Body of pancreas (tissue), 4 donors: ENCODE results near the gene MYLK4. TPM values are rescaled to one million over a fixed set of nuclear protein-coding genes. Genes with fewer than 3 reads are reported as not detected.
A peak's percentile ranks its signal among the peaks of the same experiment; 100 is the strongest.
"Not testable (repeated sequence)": the region's sequence is repeated elsewhere in the genome, so short reads cannot be mapped to it uniquely, and the experiment has no call there.

ENCODE experiments used
- ATAC-seq: fragments of 150-250 bp; one replicate; pipeline ENCODE4 v1.9.1; 2016
- DNase-seq, 4 donors: peaks; one replicate each; pipeline ENCODE4 v3.0.0-alpha.2; 2019
- H3K27ac ChIP-seq, 4 donors: fragments of 200-600 bp; sonication (generic); 1 replicate in 3 of 4; 2 replicates in 1 of 4; pipeline versions ENCODE4 v1.5.1 to v1.6.1; 2016 to 2019; ENCODE audit warnings: mild to moderate bottlenecking in 1 of 4, mixed read lengths in 1 of 4, moderate library complexity in 1 of 4
- H3K27me3 ChIP-seq, 2 donors: fragments of 200-600 bp; sonication (generic); one replicate each; pipeline ENCODE4 v1.6.0; 2016; ENCODE audit warnings: mild to moderate bottlenecking in 1 of 2
- H3K36me3 ChIP-seq, 2 donors: fragments of 200-600 bp; sonication (generic); replicated peaks in 1 of 2; 2 replicates each; pipeline ENCODE4 v1.5.1; 2016; ENCODE audit warnings: low read depth in 2 of 2; ENCODE audit not compliant: insufficient read depth in 1 of 2
- H3K4me1 ChIP-seq: fragments of 200-600 bp; sonication (generic); one replicate; pipeline ENCODE4 v1.6.0; 2016
- H3K4me3 ChIP-seq, 2 donors: fragments of 200-600 bp; sonication (generic); 1 replicate in 1 of 2; 2 replicates in 1 of 2; pipeline ENCODE4 v1.5.1; 2016 to 2019
- H3K9me3 ChIP-seq, 3 donors: fragments of 200-600 bp; sonication (generic); 1 replicate in 2 of 3; 2 replicates in 1 of 3; pipeline ENCODE4 v1.5.1; 2016
- POLR2A ChIP-seq, 3 donors: fragments of 450-650 bp; IDR thresholded peaks; one replicate each; pipeline ENCODE4 v1.6.1; 2016; ENCODE audit warnings: antibody characterized with exemption in 3 of 3, mild to moderate bottlenecking in 2 of 3
- WGBS, 2 donors: methylation state at CpG; one replicate each; pipeline ENCODE4 v1.1.5; 2017; 5-methylcytosine and 5-hydroxymethylcytosine counted together
- intact Hi-C: fragments of 100-400 bp; cut with DNase I; formaldehyde crosslinking; loops from one replicate; pipeline ENCODE4 v1.15.1; 2023
- total RNA-seq, 2 donors: library from RNA; depleted of rRNA; stranded (reverse); fragments of >200 nt; gene quantifications; one replicate each; pipeline ENCODE4 v1.1.0, GENCODE V29; 2016
- TF ChIP-seq, protein P1 (sequence below), 7 experiments: fragments of 450-650 bp in 4 of 7; fragments of 200-600 bp in 3 of 7; sonication (generic) in 3 of 7; IDR thresholded peaks; one replicate each; pipeline ENCODE4 v1.5.1; 2016 to 2019; ENCODE audit warnings: antibody characterized with exemption in 7 of 7

The MYLK4 gene
- total RNA-seq, 2 donors from 2014 or later, result 0.26 to 0.33 TPM

DNA sequence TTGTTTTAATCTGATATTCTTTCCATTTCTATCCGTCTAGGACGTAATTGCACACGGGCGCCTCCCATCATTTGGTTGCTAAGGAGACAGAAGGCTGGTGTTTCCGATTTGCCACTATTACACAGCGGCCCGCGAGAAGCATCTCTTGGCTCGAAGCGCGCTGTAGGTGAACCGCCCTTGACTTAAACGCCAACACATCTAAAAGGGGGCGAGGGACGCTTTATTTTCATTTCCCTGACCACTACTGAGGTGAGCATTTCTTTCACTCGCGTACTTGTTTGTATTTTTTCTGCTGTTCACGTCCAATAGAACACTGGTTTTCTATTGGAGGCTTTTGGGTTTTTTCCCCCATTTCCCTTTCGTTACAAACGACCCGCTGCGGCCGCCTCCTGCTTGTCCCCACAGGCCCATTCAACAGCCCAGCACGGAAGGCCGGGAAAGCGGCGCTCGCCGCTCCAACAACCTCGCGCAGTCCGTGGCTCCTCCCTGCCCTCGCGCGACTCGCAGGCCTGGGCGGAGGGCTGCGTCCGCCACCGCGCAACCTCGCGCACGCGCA is 14.0 kb upstream of the MYLK4 start:
- Histone ChIP-seq H3K27me3 (no peaks in the 10 kb centered on the region), H3K9me3 (no peaks in the 10 kb centered on the region), H3K4me1 (peaks cover 26% of the 10 kb centered on the region), H3K27ac (peak overlapping the region; percentile 9 to 88 (median 77)), H3K36me3 (no peaks in the 10 kb centered on the region), H3K4me3 (peak overlapping the region in 1 of 2 donors; percentile 2)
- TF ChIP-seq, protein P1, sequence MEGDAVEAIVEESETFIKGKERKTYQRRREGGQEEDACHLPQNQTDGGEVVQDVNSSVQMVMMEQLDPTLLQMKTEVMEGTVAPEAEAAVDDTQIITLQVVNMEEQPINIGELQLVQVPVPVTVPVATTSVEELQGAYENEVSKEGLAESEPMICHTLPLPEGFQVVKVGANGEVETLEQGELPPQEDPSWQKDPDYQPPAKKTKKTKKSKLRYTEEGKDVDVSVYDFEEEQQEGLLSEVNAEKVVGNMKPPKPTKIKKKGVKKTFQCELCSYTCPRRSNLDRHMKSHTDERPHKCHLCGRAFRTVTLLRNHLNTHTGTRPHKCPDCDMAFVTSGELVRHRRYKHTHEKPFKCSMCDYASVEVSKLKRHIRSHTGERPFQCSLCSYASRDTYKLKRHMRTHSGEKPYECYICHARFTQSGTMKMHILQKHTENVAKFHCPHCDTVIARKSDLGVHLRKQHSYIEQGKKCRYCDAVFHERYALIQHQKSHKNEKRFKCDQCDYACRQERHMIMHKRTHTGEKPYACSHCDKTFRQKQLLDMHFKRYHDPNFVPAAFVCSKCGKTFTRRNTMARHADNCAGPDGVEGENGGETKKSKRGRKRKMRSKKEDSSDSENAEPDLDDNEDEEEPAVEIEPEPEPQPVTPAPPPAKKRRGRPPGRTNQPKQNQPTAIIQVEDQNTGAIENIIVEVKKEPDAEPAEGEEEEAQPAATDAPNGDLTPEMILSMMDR (IDR thresholded peaks at IDR 0.05), result no peak
- TF ChIP-seq POLR2A (IDR thresholded peaks at IDR 0.05), result peak in 2 of 3 donors; percentile 71 to 79
- peak; percentile 82 for ATAC-seq
- 0 to 1% methylated on average over 34 to 45 of the region's 45 CpGs for WGBS, 2 donors
- intact Hi-C loops, result no loop called here
- DNase-seq, result peak; percentile 44 to 59 (median 53)

DNA sequence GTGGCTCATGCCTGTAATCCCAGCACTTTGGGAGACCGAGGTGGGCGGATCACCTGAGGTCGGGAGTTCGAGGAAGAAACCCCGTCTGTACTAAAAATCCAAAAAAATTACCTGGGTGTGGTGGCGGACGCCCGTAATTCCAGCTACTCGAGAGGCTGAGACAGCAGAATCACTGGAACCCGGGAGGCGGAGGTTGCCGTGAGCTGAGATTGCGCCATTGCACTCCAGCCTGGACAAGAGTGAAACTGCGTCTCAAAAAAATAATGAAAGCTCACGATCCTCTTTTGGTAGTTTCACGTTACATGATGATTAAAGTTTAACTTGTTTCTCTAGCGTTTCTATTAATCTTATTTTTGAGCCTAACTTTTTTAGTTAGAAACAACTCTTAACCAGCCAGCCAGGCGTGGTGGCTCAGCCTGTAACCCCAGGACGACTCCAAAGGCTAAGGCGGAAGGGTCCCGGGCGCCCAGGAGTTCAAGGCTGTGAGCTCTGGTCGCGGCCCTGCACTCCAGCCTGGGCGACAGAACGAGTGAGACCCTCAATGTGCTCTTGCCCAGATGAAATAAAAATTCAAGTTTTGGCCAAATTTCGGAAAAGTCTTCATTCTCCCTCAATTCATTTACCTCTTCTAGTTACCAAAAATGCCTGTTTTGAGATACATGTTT is 13.3 kb upstream of the MYLK4 start:
- WGBS, 2 donors, result 59 to 63% methylated on average over 27 of the region's 27 CpGs
- DNase-seq (no peak), ATAC-seq (no peak)
- Histone ChIP-seq H3K36me3 (no peaks in the 10 kb centered on the region), H3K4me1 (peaks cover 23% of the 10 kb centered on the region), H3K9me3 (no peaks in the 10 kb centered on the region), H3K27ac (peak overlapping the region in 3 of 4 donors; percentile 7 to 88 (median 80)), H3K27me3 (no peaks in the 10 kb centered on the region), H3K4me3 (no peak overlapping the region)
- no peak for TF ChIP-seq POLR2A (IDR thresholded peaks at IDR 0.05)
- TF ChIP-seq, protein P1 (IDR thresholded peaks at IDR 0.05), result no peak
- intact Hi-C loops, result no loop called here

DNA sequence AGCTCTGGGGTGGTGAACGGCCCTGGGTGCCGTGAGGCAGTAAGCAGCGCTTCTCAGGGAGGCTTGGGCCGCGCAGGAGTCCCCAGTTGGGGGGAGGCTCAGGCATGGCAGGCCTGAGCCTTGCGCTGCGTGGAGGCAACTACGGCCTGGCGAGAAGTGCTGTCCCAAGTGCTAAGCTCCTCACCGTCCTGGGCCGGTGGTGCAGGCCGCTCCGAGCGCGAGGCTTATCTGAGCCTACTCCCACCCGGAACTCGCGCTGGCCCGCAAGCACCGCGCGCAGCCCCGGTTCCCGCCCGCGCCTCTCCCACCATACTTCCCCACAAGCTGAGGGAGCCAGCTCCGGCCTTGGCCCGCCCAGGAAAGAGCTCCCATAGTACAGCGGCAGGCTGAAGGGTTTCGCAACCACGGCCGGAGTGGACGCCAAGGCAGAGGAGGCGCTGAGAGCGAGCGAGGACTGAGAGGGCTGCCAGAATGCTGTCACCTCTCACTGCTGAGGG is 12.7 kb upstream of the MYLK4 start:
- ATAC-seq (no peak), DNase-seq (peak in 1 of 4 donors; percentile 29)
- TF ChIP-seq POLR2A (IDR thresholded peaks at IDR 0.05), result no peak
- TF ChIP-seq, protein P1 (IDR thresholded peaks at IDR 0.05), result no peak
- intact Hi-C loops, result no loop called here
- Histone ChIP-seq H3K4me3 (no peak overlapping the region), H3K36me3 (no peaks in the 10 kb centered on the region), H3K4me1 (peaks cover 17% of the 10 kb centered on the region), H3K27ac (peak overlapping the region in 1 of 4 donors; percentile 88), H3K9me3 (no peaks in the 10 kb centered on the region), H3K27me3 (no peaks in the 10 kb centered on the region)
- 94 to 96% methylated on average over 15 to 25 of the region's 36 CpGs for WGBS, 2 donors

DNA sequence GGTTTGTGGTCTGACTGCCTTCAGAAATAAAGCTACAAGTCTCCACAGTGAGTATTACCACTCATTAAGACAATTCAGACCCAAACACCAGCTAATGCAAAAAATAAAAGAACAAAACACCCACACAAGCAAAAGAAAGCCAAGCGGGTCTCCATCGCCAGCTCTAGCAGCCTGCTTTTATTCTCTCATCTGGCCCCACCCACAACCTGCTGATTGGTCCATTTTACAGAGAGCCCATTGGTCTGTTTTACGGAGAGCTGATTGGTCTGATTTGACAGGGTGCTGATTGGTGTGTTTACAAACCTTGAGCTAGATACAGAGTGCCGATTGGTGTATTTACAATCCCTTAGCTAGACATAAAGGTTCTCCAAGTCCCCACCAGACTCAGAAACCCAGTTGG is 12.1 kb upstream of the MYLK4 start:
- DNase-seq, H3K4me3 ChIP-seq, H3K9me3 ChIP-seq, intact Hi-C loops, ATAC-seq, H3K27ac ChIP-seq, H3K27me3 ChIP-seq, H3K36me3 ChIP-seq: not testable (repeated sequence)
- WGBS, 2 donors, result 68 to 83% methylated on average over 3 to 4 of the region's 4 CpGs
- peaks cover 12% of the 10 kb centered on the region for H3K4me1 ChIP-seq

DNA sequence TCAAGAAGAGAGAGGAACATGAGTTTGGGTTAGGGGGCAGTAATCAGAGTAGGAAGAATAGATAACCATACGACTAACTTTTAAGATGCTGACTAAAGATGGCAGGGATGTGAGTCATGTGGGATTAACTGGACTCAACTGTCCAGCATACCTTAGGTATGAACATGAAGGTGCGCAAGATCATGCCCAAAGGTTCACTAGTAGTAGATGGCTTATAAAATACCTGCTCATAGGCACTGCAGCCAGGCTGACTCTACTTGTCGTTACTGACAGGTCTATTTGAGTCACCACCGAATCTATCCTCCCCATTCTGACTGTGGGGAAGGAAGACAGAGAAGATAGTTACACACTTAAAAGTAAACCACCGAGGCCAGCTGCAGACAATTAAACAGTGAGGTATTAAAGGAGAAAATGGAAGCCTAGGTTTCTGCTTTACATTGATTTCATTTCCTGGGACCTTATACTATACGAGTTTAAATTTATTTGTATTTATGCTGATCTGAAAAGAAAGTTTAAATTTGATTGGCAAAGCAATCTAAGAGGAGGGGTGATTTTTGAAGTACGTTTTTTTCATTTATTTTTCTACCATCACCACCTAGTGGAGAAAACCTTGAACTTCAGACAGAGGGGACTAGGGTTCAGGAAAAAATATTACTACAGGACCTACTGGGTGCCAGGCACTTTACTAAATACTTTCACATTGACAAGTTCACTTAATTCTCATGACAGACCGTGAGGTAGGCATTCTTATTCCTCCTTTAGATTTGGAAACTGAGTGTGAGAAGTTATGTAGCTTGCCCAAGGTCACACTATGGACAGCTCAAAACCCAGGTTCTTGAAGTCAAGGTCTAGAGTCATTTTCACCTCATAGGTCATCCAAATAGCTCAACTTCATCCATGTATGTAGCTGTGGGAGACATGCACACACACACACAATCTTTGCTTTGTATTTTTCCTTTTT is 10.4 kb upstream of the MYLK4 start:
- ATAC-seq, result no peak
- intact Hi-C loops, result no loop called here
- Histone ChIP-seq H3K4me3 (no peak overlapping the region), H3K36me3 (no peaks in the 10 kb centered on the region), H3K9me3 (no peaks in the 10 kb centered on the region), H3K4me1 (peaks cover 5% of the 10 kb centered on the region), H3K27ac (no peak overlapping the region), H3K27me3 (no peaks in the 10 kb centered on the region)
- TF ChIP-seq POLR2A (IDR thresholded peaks at IDR 0.05), result no peak
- TF ChIP-seq, protein P1 (IDR thresholded peaks at IDR 0.05), result peak in 6 of 7 experiments; percentile 17 to 36 (median 26)
- no peak for DNase-seq
- 52 to 54% methylated on average over 8 of the region's 8 CpGs for WGBS, 2 donors
